KMS-11 (cell line): ENCODE data around the gene CHDH.

Source experiments
- H2AFZ ChIP-seq: fragments of 200-600 bp; sonication (generic); 2 replicates; pipeline ENCODE4 v1.6.1; 2016; ENCODE audit warnings: antibody characterized with exemption, mixed run types, low read depth
- H3K27ac ChIP-seq: fragments of 200-600 bp; sonication (generic); 2 replicates; pipeline ENCODE4 v1.6.1; 2016; ENCODE audit warnings: mild to moderate bottlenecking, mixed run types
- H3K27me3 ChIP-seq: fragments of 200-600 bp; sonication (generic); 2 replicates; pipeline ENCODE4 v1.6.1; 2017; ENCODE audit warnings: mild to moderate bottlenecking, low read depth, mixed run types, moderate library complexity; ENCODE audit not compliant: insufficient read depth
- H3K36me3 ChIP-seq: fragments of 200-600 bp; sonication (generic); 2 replicates; pipeline ENCODE4 v1.6.1; 2017; ENCODE audit warnings: mild to moderate bottlenecking, mixed run types; ENCODE audit not compliant: insufficient read depth
- H3K4me1 ChIP-seq: fragments of 200-600 bp; sonication (generic); 2 replicates; pipeline ENCODE4 v1.6.1; 2016; ENCODE audit warnings: mild to moderate bottlenecking, low read depth, mixed run types; ENCODE audit not compliant: poor library complexity, severe bottlenecking
- H3K4me2 ChIP-seq: fragments of 200-600 bp; sonication (generic); 2 replicates; pipeline ENCODE4 v1.7.0; 2016; ENCODE audit warnings: mild to moderate bottlenecking, mixed run types
- H3K4me3 ChIP-seq: fragments of 200-600 bp; sonication (generic); IDR thresholded peaks from 2 replicates; pipeline ENCODE4 v1.6.1; 2017; ENCODE audit warnings: low read depth, low read length, mixed read lengths; ENCODE audit not compliant: insufficient read depth
- H3K79me2 ChIP-seq: fragments of 200-600 bp; sonication (generic); 2 replicates; pipeline ENCODE4 v1.6.1; 2016; ENCODE audit warnings: low read depth, mixed run types; ENCODE audit not compliant: insufficient read depth
- H3K9ac ChIP-seq: fragments of 200-600 bp; sonication (generic); 2 replicates; pipeline ENCODE4 v1.6.1; 2016; ENCODE audit warnings: mild to moderate bottlenecking, mixed run types
- H4K20me1 ChIP-seq: fragments of 200-600 bp; sonication (generic); 2 replicates; pipeline ENCODE4 v1.6.1; 2016; ENCODE audit warnings: mild to moderate bottlenecking, mixed run types; ENCODE audit not compliant: insufficient read depth
- TF ChIP-seq, protein P1 (sequence below): fragments of 200-600 bp; sonication (generic); conservative IDR thresholded peaks from 2 replicates; pipeline ENCODE4 v1.6.1; 2017; ENCODE audit warnings: low read depth, mild to moderate bottlenecking, antibody characterized with exemption, low read length, moderate library complexity, mixed read lengths

CHDH gene

DNA sequence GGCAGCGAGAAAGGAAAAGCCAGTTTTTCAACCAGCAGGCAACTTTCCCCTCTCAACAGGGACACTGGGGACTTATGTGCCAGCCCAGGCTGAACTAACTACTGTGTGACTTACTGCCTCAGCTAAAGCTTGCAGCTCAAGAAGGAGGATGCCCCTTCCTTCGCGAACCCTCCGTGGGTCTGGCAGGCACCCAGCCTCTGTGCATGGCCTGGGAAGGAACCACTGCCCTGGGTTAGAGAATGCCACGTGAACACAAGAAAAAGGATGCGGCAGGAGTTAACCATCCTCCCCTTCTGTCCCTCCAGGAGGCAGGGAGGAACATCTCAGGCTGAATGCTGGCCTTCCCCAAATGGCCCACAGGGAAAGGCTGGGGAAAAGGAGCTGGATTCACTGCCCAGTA is 29.0 kb downstream of the CHDH start:
- H3K36me3 ChIP-seq = no peaks in the 10 kb centered on the region
- no peak overlapping the region for H3K9ac ChIP-seq
- no peak overlapping the region for H2AFZ ChIP-seq
- no peaks in the 10 kb centered on the region for H4K20me1 ChIP-seq
- TF ChIP-seq, protein P1, sequence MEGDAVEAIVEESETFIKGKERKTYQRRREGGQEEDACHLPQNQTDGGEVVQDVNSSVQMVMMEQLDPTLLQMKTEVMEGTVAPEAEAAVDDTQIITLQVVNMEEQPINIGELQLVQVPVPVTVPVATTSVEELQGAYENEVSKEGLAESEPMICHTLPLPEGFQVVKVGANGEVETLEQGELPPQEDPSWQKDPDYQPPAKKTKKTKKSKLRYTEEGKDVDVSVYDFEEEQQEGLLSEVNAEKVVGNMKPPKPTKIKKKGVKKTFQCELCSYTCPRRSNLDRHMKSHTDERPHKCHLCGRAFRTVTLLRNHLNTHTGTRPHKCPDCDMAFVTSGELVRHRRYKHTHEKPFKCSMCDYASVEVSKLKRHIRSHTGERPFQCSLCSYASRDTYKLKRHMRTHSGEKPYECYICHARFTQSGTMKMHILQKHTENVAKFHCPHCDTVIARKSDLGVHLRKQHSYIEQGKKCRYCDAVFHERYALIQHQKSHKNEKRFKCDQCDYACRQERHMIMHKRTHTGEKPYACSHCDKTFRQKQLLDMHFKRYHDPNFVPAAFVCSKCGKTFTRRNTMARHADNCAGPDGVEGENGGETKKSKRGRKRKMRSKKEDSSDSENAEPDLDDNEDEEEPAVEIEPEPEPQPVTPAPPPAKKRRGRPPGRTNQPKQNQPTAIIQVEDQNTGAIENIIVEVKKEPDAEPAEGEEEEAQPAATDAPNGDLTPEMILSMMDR = no peak
- no peaks in the 10 kb centered on the region for H3K4me1 ChIP-seq
- H3K27me3 ChIP-seq = no peaks in the 10 kb centered on the region
- H3K79me2 ChIP-seq = no peaks in the 10 kb centered on the region
- H3K27ac ChIP-seq = no peak overlapping the region
- no peak overlapping the region for H3K4me3 ChIP-seq
- no peak overlapping the region for H3K4me2 ChIP-seq

DNA sequence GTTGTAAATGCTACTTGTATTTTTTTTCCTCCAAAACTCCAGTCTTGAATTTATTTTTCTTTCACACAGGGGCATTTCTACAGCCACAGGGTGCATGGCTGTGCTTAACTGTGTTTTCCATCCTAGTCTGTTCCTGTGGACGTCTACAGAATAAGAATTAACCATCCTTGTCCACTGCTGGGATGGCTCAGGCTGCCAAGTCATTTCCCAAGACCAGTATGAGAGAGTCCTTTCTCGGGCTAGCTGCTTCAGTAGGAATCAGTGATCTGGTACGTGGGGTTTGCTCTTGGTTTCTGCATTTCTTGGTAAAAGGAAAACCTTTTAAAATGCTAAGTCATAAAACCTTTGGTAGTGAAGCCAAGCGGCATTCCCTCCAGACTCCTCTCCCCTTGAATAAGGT is 29.8 kb downstream of the CHDH start:
- Histone ChIP-seq H3K4me1 (no peaks in the 10 kb centered on the region), H3K27ac (no peak overlapping the region), H3K36me3 (no peaks in the 10 kb centered on the region), H3K4me2 (no peak overlapping the region), H3K79me2 (no peaks in the 10 kb centered on the region), H4K20me1 (no peaks in the 10 kb centered on the region), H2AFZ (no peak overlapping the region), H3K27me3 (no peaks in the 10 kb centered on the region), H3K9ac (no peak overlapping the region), H3K4me3 (no peak overlapping the region)
- TF ChIP-seq, protein P1 = no peak

- Histone ChIP-seq H3K9ac (no peak overlapping the region), H3K27me3 (no peaks in the 10 kb centered on the region), H2AFZ (no peak overlapping the region), H4K20me1 (no peaks in the 10 kb centered on the region), H3K4me1 (no peaks in the 10 kb centered on the region), H3K4me2 (no peak overlapping the region), H3K4me3 (no peak overlapping the region), H3K79me2 (no peaks in the 10 kb centered on the region), H3K27ac (no peak overlapping the region), H3K36me3 (no peaks in the 10 kb centered on the region)
- TF ChIP-seq, protein P1 = no peak
Measured at GRCh38 chr3:53815651-53816050, 30.6 kb downstream of the CHDH start.

- no peak overlapping the region for H3K4me3 ChIP-seq
- H3K9ac ChIP-seq = no peak overlapping the region
- no peaks in the 10 kb centered on the region for H3K4me1 ChIP-seq
- H3K36me3 ChIP-seq = no peaks in the 10 kb centered on the region
- no peak overlapping the region for H2AFZ ChIP-seq
- H3K27ac ChIP-seq = no peak overlapping the region
- no peaks in the 10 kb centered on the region for H4K20me1 ChIP-seq
- no peaks in the 10 kb centered on the region for H3K79me2 ChIP-seq
- H3K27me3 ChIP-seq = no peaks in the 10 kb centered on the region
- TF ChIP-seq, protein P1 = no peak
- no peak overlapping the region for H3K4me2 ChIP-seq
Measured at GRCh38 chr3:53815067-53815466, 31.2 kb downstream of the CHDH start.
